H1 (cell line): ENCODE results near the gene PBX3. TPM values are rescaled to one million over a fixed set of nuclear protein-coding genes. Genes with fewer than 3 reads are reported as not detected.

Experiments
- CTCF ChIA-PET: fragments of 300-600 bp; sonication (Branson Sonifier 250); formaldehyde crosslinking; loops from one replicate; lab custom pipeline; 2021; ENCODE audit not compliant: partially characterized antibody; lab: Charles Lee
- POLR2A ChIA-PET: fragments of 300-600 bp; sonication (Branson Sonifier 250); formaldehyde crosslinking; loops from one replicate; lab custom pipeline; 2021; ENCODE audit warnings: inconsistent platforms; ENCODE audit not compliant: partially characterized antibody; lab: Charles Lee
- DNase-seq, 2 experiments: peaks; one replicate each; pipeline versions ENCODE4 v3.0.0 to v3.0.0-alpha.2; 2010 to 2022; ENCODE audit warnings: low spot score in 2 of 2, low read depth in 1 of 2, mixed read lengths in 1 of 2
- FAIRE-seq: peaks from 2 replicates; lab custom pipeline; 2011; peaks lifted over from hg19 to GRCh38; lab: Jason Lieb, UNC
- H2AFZ ChIP-seq: 2 replicates; pipeline ENCODE4 v1.8.1; 2012; ENCODE audit warnings: low read length, inconsistent platforms
- H2AK5ac ChIP-seq: 2 replicates; pipeline ENCODE4 v1.6.1; 2013; ENCODE audit warnings: low read depth, low read length
- H2BK120ac ChIP-seq: replicated peaks from 2 replicates; pipeline ENCODE3; 2013; ENCODE audit warnings: low read depth, low read length, inconsistent platforms
- H2BK12ac ChIP-seq: 2 replicates; pipeline ENCODE4 v1.6.1; 2013; ENCODE audit warnings: low read depth, low read length
- H2BK15ac ChIP-seq: 2 replicates; pipeline ENCODE4 v1.6.1; 2013; ENCODE audit warnings: low read length
- H2BK20ac ChIP-seq: 2 replicates; pipeline ENCODE4 v1.6.1; 2013; ENCODE audit warnings: low read length
- H2BK5ac ChIP-seq: 2 replicates; pipeline ENCODE4 v1.6.1; 2013; ENCODE audit warnings: low read depth, low read length
- H3K14ac ChIP-seq: 2 replicates; pipeline ENCODE4 v1.6.1; 2013; ENCODE audit warnings: inconsistent platforms; ENCODE audit not compliant: insufficient read length
- H3K18ac ChIP-seq: 2 replicates; pipeline ENCODE4 v1.6.1; 2013; ENCODE audit warnings: low read length; ENCODE audit errors: extremely low read depth
- H3K23ac ChIP-seq: 2 replicates; pipeline ENCODE4 v1.6.1; 2013; ENCODE audit warnings: inconsistent platforms; ENCODE audit not compliant: insufficient read length
- H3K23me2 ChIP-seq: 2 replicates; pipeline ENCODE4 v1.6.1; 2013; ENCODE audit warnings: low read depth, low read length
- H3K27ac ChIP-seq: 2 replicates; pipeline ENCODE4 v1.6.1; 2011; ENCODE audit warnings: low read depth, low read length, inconsistent platforms
- H3K27me3 ChIP-seq, 4 experiments: replicated peaks in 1 of 4; 1 replicate in 1 of 4; 2 replicates in 3 of 4; pipeline versions ENCODE4 v1.6.1 to v1.8.1; 2011 to 2013; ENCODE audit warnings: low read length in 3 of 4, mild to moderate bottlenecking in 3 of 4, inconsistent platforms in 2 of 4, mixed read lengths in 2 of 4, moderate library complexity in 1 of 4; ENCODE audit not compliant: control insufficient read depth in 3 of 4, insufficient read depth in 3 of 4; ENCODE audit errors: extremely low read depth in 1 of 4
- H3K36me3 ChIP-seq, 4 experiments: 2 replicates each; pipeline versions ENCODE4 v1.6.1 to v1.8.1; 2011 to 2013; ENCODE audit warnings: mild to moderate bottlenecking in 4 of 4, low read length in 3 of 4, moderate library complexity in 2 of 4, control low read depth in 1 of 4, inconsistent platforms in 1 of 4; ENCODE audit not compliant: insufficient read depth in 4 of 4, control insufficient read depth in 2 of 4
- H3K4ac ChIP-seq: replicated peaks from 2 replicates; pipeline ENCODE3; 2013; ENCODE audit warnings: low read length, low read depth, mixed read lengths, inconsistent platforms; ENCODE audit not compliant: insufficient read length
- H3K4me1 ChIP-seq, 4 experiments: replicated peaks in 1 of 4; 1 replicate in 1 of 4; 2 replicates in 3 of 4; pipeline versions ENCODE4 v1.6.1 to v1.8.1; 2011 to 2013; ENCODE audit warnings: low read length in 3 of 4, inconsistent platforms in 2 of 4, mixed read lengths in 1 of 4; ENCODE audit not compliant: insufficient read depth in 4 of 4, control insufficient read depth in 3 of 4
- H3K4me2 ChIP-seq, 2 experiments: 2 replicates each; pipeline versions ENCODE4 v1.6.1 to v1.8.1; 2011 to 2013; ENCODE audit warnings: low read depth in 2 of 2, low read length in 2 of 2, control low read depth in 1 of 2, inconsistent platforms in 1 of 2, mild to moderate bottlenecking in 1 of 2; ENCODE audit not compliant: insufficient read depth in 1 of 2
- H3K4me3 ChIP-seq, 4 experiments: fragments of 200-600, 300-600 bp in 1 of 4; sonication (generic), shearing (Covaris generic), sonication (Bioruptor Twin) in 1 of 4; 2 replicates each; pipeline versions ENCODE4 v1.5.1 to v1.8.1; 2011 to 2016; ENCODE audit warnings: low read length in 4 of 4, low read depth in 3 of 4, control low read depth in 2 of 4, inconsistent platforms in 2 of 4, mild to moderate bottlenecking in 2 of 4, mixed read lengths in 1 of 4, moderate library complexity in 1 of 4; ENCODE audit not compliant: insufficient read depth in 2 of 4; ENCODE audit errors: extremely low read depth in 1 of 4
- H3K56ac ChIP-seq: replicated peaks from 2 replicates; pipeline ENCODE3; 2013; ENCODE audit warnings: low read depth, mild to moderate bottlenecking, mixed read lengths, low read length, inconsistent platforms; ENCODE audit not compliant: insufficient read length
- H3K79me1 ChIP-seq: 2 replicates; pipeline ENCODE4 v1.6.1; 2013; ENCODE audit warnings: low read depth, low read length, control low read depth
- H3K79me2 ChIP-seq, 2 experiments: 2 replicates each; pipeline versions ENCODE4 v1.6.1 to v1.8.1; 2012 to 2013; ENCODE audit warnings: low read length in 2 of 2, mild to moderate bottlenecking in 2 of 2, inconsistent platforms in 1 of 2; ENCODE audit not compliant: insufficient read depth in 2 of 2, control insufficient read depth in 1 of 2
- H3K9ac ChIP-seq, 4 experiments: replicated peaks in 1 of 4; 1 replicate in 1 of 4; 2 replicates in 3 of 4; pipeline versions ENCODE4 v1.6.1 to v1.8.1; 2011 to 2013; ENCODE audit warnings: low read depth in 3 of 4, low read length in 3 of 4, control low read depth in 2 of 4, mild to moderate bottlenecking in 2 of 4, moderate library complexity in 2 of 4, inconsistent platforms in 1 of 4; ENCODE audit errors: extremely low read depth in 1 of 4
- H3K9me3 ChIP-seq, 2 experiments: 2 replicates each; pipeline versions ENCODE4 v1.6.1 to v1.8.1; 2012 to 2013; ENCODE audit warnings: mild to moderate bottlenecking in 2 of 2, moderate library complexity in 2 of 2, control low read depth in 1 of 2, inconsistent platforms in 1 of 2, low read depth in 1 of 2, low read length in 1 of 2, mixed read lengths in 1 of 2; ENCODE audit not compliant: insufficient read depth in 2 of 2
- H4K20me1 ChIP-seq, 2 experiments: replicated peaks in 1 of 2; 2 replicates each; pipeline versions ENCODE3 to v1.8.1; 2011 to 2013; ENCODE audit warnings: inconsistent platforms in 2 of 2, low read length in 2 of 2, mild to moderate bottlenecking in 1 of 2; ENCODE audit not compliant: insufficient read depth in 2 of 2, control insufficient read depth in 1 of 2
- H4K5ac ChIP-seq: 2 replicates; pipeline ENCODE4 v1.6.1; 2013; ENCODE audit warnings: low read length, low read depth, mixed read lengths, inconsistent platforms; ENCODE audit not compliant: insufficient read length
- H4K8ac ChIP-seq: 2 replicates; pipeline ENCODE4 v1.8.0; 2013; ENCODE audit warnings: mild to moderate bottlenecking, moderate library complexity, low read length, inconsistent platforms; ENCODE audit not compliant: insufficient read depth; ENCODE audit errors: extremely low read depth
- H4K91ac ChIP-seq: replicated peaks from 2 replicates; pipeline ENCODE3; 2013; ENCODE audit warnings: low read length, mixed read lengths, inconsistent platforms; ENCODE audit not compliant: insufficient read length
- CBX5 ChIP-seq: fragments of 300-800, 300-1000 bp; sonication (generic); IDR thresholded peaks from 2 replicates; pipeline ENCODE4 v1.7.1; 2016; ENCODE audit warnings: antibody characterized with exemption, low read length, low read depth
- CHD1 ChIP-seq: IDR thresholded peaks from 2 replicates; pipeline ENCODE4 v1.6.1; 2012; ENCODE audit warnings: low read depth, low read length, improper control_type of control experiment
- CHD2 ChIP-seq: IDR thresholded peaks from 2 replicates; pipeline ENCODE4 v1.6.1; 2012; ENCODE audit warnings: low read length, improper control_type of control experiment
- JUND ChIP-seq: IDR thresholded peaks from 2 replicates; pipeline ENCODE4 v1.6.1; 2011; ENCODE audit warnings: mild to moderate bottlenecking, improper control_type of control experiment, low read length
- KDM1A ChIP-seq: fragments of 200-600, 300-600 bp; sonication (generic); IDR thresholded peaks from 2 replicates; pipeline ENCODE4 v1.7.1; 2016; ENCODE audit warnings: mild to moderate bottlenecking, low read length, borderline replicate concordance
- MAX ChIP-seq: IDR thresholded peaks from 2 replicates; pipeline ENCODE4 v1.6.1; 2012; ENCODE audit warnings: inconsistent platforms
- PHF8 ChIP-seq: fragments of 200-600 bp; sonication (generic); conservative IDR thresholded peaks from 2 replicates; pipeline ENCODE4 v1.7.1; 2012; ENCODE audit warnings: low read depth, mild to moderate bottlenecking, inconsistent platforms, low read length, moderate library complexity
- RAD21 ChIP-seq, 2 experiments: IDR thresholded peaks in 1 of 2; conservative IDR thresholded peaks in 1 of 2; 2 replicates each; pipeline ENCODE4 v1.6.1; 2011; ENCODE audit warnings: low read depth in 2 of 2, low read length in 2 of 2, improper control_type of control experiment in 1 of 2, inconsistent platforms in 1 of 2, mild to moderate bottlenecking in 1 of 2, moderate library complexity in 1 of 2
- YY1 ChIP-seq: IDR thresholded peaks from 2 replicates; pipeline ENCODE4 v1.6.1; 2011; ENCODE audit warnings: low read depth, mild to moderate bottlenecking, low read length
- WGBS, 2 experiments: shearing (Covaris generic) in 1 of 2; methylation state at CpG; one replicate each; pipeline versions ENCODE4 v1.1.6 to v1.1.7; 2013 to 2015; ENCODE audit warnings: low lambda C conversion rate in 2 of 2, mixed read lengths in 2 of 2, inconsistent platforms in 1 of 2, low coverage in 1 of 2, missing lambda C conversion rate in 1 of 2; ENCODE audit not compliant: insufficient replicate concordance in 2 of 2, insufficient coverage in 1 of 2, insufficient read length in 1 of 2; ENCODE audit errors: extremely low coverage in 1 of 2, missing lambda C conversion rate in 1 of 2; 5-methylcytosine and 5-hydroxymethylcytosine counted together
- polyA plus RNA-seq, 7 experiments: library from polyadenylated mRNA; depleted of rRNA in 3 of 7; stranded (reverse) in 5 of 7; unstranded in 2 of 7; fragments of >200 nt in 5 of 7; fragments of 200-250 nt in 2 of 7; gene quantifications; 1 replicate in 5 of 7; 2 replicates in 1 of 7; 4 replicates in 1 of 7; pipeline versions ENCODE4 v1.2.1 to v1.2.3, GENCODE V29; 2011 to 2013; ENCODE audit warnings: missing spikeins in 2 of 7, mixed read lengths in 2 of 7
- total RNA-seq: library from RNA; stranded (reverse); fragmentation: NEBNext Ultra II Directional; extraction: Animal tissue kit (Norgen Biotek cat#: 25700); gene quantifications from 2 replicates; pipeline ENCODE4 v1.2.1, GENCODE V29; 2021

PBX3 gene
- total and polyA plus RNA-seq, 2 of the 8 experiments (the other 6 are each of a cell fraction or from before 2014, with no cell fraction given): 22.7 to 44.3 TPM

- TF ChIP-seq CBX5 (no peak), KDM1A (no peak), PHF8 (no peak), CHD1 (no peak), JUND (no peak), MAX (no peak), RAD21 (IDR thresholded peaks at IDR 0.05 in 1 of 2, conservative IDR thresholded peaks at IDR 0.05 in 1 of 2; ENCODE audit: low read depth in 2 of 2, low read length in 2 of 2) (no peak), CHD2 (no peak), YY1 (no peak)
- ChIA-PET POLR2A (no interaction called here), CTCF (no interaction called here)
- no peak overlapping the region for H3K4me3 ChIP-seq
- H3K4me2 ChIP-seq: no peak overlapping the region
- no peak overlapping the region for H4K91ac ChIP-seq
- no peak overlapping the region for H2BK12ac ChIP-seq
- DNase-seq (no peak), FAIRE-seq (no peak)
- H2BK120ac ChIP-seq: no peak overlapping the region
- no peak overlapping the region for H2BK15ac ChIP-seq
- H3K36me3 ChIP-seq: no peaks in the 10 kb centered on the region; a peak in 1 of 8 replicates
- H3K4ac ChIP-seq: no peak overlapping the region
- no peak overlapping the region for H2BK20ac ChIP-seq
- H4K20me1 ChIP-seq: peaks cover 0 to 2% of the 10 kb centered on the region in 2 experiments
- 82% methylated on average over 2 of the region's 2 CpGs; no CpG with 5 or more reads in 1 of the 2 experiments for WGBS, 2 experiments
- 0 out of 7 replicates have a peak, but pooled peaks cover 0 to 3% (median under 1%) of the 10 kb centered on the region in 4 experiments for H3K4me1 ChIP-seq
- H3K14ac ChIP-seq: no peak overlapping the region
- H3K79me2 ChIP-seq: peaks cover 0 to 38% of the 10 kb centered on the region in 2 experiments; a peak in 2 of 4 replicates
- H3K79me1 ChIP-seq: no peaks in the 10 kb centered on the region; the same call in 1 of the 2 replicates
- no peak overlapping the region for H3K27ac ChIP-seq
- no peak overlapping the region for H4K5ac ChIP-seq
- no peak overlapping the region for H2AK5ac ChIP-seq
- H2BK5ac ChIP-seq: no peak overlapping the region
- no peak overlapping the region for H3K9ac ChIP-seq
- no peaks in the 10 kb centered on the region for H3K23me2 ChIP-seq
- no peak overlapping the region for H3K56ac ChIP-seq
- no peak overlapping the region for H3K23ac ChIP-seq
- no peaks in the 10 kb centered on the region for H3K27me3 ChIP-seq
- H2AFZ ChIP-seq: no peak overlapping the region
- no peak overlapping the region for H3K18ac ChIP-seq
- no peak overlapping the region for H4K8ac ChIP-seq
- H3K9me3 ChIP-seq: no peaks in the 10 kb centered on the region
These were observed 47.5 kb downstream of the PBX3 start for GRCh38 chr9:125794708-125795107.
